Kasumi-1 (cell line): ENCODE measurements around the gene TNIK.
A peak's percentile ranks its signal among the peaks of the same experiment; 100 is the strongest.

Source experiments
- DNase-seq, 2 experiments: peaks; one replicate each; lab custom pipeline; 2025; lab: John Stamatoyannopoulos, UW

The TNIK gene

DNA sequence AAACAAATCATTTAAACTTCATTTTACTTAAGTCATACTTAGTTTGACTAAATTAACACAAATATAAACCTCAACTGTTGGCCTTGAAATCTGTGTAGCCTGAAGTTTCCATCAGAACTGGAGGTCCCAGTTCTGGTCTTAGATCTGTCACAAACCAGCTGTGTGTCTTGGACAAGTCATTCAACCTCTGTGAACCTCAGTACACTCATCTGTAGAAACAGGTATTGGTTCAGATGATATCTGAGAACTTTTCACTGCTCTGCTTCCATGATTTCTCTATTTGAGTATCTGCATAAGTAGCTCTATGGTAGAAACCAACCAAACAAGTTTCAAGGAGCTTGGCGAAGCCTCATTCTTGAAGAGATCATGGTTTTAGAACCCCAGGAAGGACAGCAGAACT is 373.3 kb downstream of the TNIK start:
- no peak for DNase-seq

DNA sequence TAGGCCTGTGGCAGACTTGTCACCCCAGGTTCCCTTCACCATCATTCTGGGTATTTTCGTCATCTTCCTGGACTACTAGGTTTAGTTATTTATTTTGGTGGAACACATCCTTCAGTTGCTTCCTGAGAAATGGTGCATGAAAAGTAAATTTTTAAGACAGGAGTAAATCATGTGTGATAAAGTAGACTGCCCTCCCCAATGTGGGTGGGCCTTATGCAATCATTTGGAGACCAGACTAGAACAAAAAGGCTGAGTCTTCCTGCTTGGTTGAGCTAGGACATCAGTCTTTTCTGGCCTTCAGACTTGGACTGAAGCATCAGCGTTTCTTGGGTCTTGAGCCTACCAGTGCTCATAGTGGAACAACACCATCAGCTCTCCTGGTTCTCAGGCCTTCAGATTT is 382.9 kb downstream of the TNIK start:
- no peak for DNase-seq

DNA sequence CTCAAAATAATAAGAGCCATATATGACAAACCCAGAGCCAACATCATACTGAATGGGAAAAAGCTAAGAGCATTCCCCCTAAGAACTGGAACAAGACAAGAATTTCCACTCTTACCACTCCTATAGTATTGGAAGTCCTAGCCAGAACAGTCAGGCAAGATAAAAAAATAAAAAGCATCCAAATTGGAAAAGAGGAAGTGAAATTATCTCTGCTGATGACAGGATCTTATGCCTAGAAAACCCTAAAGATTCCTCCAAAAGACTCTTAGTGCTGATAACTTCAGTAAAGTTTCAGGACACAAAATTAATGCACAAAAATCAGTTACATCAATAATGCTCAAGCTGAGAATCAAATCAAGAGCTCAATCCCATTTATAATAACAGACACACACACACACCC is 387.8 kb downstream of the TNIK start:
- DNase-seq, result peak; percentile 11 to 34

DNA sequence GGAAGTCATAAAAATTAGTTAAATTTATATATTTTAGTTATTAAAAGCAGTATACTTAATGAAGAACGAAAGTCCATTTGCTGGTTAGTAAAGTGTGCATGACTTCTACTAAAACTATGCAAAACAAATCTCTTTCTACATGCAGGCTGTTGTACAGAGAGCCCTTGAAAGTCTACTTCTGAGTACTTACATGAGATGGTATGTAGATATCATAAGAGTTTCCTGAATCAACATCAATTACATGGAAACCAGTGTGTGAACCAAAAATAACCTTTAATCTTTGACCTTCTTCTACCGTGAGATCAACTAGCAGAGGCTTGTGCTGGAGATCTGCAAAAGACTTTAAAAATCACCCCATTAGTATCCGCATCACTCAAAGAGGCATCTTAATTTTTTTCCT is 391.5 kb downstream of the TNIK start:
- DNase-seq, result no peak

DNA sequence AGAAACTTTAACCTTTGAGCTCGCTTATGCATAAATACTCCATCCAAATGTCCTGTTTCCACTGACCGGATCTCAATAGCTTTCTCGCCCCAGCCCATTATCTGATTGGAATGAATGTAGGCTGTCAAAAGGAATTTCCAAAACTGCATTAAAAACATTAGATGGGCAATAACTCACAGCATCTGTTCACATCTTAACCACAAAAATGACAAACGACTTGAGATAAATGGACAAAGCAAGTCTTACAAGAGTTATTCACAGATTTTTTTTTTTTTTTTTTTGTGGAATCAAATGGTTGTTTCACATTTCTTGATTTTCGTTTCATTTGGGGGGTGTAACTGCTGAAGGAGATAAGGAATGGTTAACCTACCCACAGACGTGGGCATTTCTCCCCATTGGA is 394.0 kb downstream of the TNIK start:
- no peak for DNase-seq

DNA sequence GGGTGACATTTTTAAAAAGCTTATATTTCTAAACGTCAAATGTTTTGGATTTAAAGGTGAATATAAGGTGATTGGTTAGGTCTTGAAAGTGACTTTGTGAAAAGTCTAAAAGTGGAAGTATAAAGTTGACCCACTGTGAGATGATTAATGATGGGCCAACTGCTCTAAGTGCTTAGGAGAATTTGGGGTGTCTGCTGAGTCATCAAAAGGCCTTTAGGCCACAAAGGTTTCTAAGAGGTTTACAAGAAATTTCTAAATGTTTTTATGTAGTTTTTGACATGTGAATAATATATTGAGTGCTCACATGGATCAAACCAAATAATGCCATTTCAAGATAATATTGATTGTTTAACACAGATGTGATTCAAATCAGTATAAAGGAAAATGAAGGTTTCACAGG is 394.5 kb downstream of the TNIK start:
- DNase-seq, result no peak

DNA sequence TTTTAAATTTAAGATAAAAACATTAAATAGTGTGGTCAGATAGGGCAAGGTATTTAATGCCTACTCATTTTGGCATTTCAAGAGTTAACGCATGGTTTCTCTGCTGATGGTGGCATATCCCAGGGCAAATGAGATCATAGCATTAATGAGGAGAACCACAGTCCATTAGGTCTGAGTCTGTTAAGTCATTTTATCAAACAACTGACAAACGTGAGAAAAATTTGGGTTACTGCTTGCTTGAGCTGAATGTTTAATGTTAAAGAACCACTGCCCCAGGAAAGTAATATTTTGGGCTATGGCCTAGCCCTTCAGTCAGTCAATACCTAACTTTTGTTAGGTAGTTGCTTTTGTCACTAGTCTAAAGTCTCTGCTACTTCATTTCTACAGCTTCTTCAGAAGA is 395.7 kb downstream of the TNIK start:
- no peak for DNase-seq

DNA sequence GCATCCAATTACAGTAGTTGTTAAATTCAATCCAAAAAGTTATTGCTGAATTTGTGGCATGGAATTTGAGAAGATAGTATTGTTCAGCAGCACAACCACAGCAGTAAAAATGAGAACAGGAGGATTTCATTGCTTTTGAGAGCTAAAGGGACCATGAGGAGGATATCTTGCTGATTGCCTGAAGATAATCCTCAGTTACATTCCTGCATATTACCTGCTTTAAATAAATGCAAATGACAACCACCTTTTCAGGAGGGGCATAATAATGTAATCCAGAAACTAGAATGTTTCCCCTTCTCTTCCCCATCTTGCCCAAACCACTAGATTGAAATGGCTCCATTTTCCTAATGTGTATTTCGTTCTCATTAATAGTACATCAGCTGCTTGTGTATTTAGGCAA is 398.5 kb downstream of the TNIK start:
- DNase-seq, result no peak

DNA sequence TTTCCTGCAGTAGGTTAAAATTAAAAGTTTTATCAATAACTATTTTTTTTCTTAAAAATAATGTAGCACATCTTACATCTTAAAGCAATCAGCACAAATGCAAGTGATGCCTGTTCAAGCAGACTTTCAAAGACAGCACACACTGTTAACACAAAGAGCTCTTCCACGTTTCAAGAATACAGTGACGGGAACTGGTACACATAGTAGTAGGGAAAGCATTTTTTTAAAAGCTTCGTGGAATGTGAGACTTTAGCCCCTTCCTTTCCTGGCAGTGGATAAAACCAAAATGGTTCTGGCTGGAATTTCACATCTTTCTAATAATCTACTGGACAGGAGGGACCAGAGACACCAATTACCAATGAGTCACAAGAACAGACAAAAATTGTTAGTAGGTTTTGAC is 400.2 kb downstream of the TNIK start:
- no peak for DNase-seq

DNA sequence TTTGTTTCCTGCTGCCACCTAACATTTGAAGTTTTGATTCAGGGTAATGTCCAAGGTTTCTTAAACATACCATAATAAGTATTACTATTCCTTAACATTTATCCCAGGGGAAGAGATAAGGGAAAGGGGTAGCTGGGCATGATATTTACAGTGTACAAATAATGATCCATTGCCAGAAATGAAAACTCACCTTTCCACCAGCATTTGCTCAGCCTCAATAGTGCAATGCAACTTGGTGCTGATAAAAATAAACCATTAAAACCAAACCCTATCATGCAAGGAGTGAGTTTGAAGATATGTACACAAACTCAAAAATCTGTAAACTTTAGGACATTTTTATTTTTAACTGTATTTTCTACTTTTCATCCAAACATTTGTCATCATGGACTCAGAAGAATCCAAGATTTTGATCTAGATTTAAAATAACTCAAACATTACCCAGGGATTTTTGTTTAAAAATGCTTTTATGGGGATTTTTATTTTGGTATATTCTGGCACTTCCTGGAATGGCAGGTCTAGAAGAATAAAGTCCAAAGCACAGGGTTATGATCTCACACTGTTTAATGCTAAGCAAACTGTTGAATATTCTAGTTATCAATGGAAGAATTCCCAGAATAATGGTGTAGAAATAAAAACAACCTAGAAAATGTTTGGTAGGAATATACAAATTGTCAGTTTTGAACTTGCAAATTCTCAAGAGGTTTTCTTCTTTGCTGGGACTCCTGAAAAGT is 401.2 kb downstream of the TNIK start:
- DNase-seq, result no peak

DNA sequence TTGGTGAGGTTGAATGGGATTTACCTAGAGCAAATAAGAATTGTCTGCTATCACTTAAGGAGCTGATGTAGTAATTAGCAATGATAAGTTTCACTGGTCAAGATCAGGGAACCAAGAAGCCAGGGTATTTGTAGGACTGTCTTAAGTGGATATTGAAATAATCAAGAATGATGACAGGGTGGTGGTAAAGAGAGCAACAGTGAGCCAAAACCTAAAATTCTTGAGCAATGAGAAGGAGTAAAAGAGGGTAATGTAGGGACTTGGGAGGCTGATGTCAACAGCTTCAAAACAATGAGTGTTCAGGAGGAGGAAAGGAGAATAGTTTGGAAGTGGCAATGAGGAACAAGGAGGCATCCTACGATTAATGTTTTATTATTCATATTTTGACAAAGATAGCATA is 402.1 kb downstream of the TNIK start:
- DNase-seq, result no peak

DNA sequence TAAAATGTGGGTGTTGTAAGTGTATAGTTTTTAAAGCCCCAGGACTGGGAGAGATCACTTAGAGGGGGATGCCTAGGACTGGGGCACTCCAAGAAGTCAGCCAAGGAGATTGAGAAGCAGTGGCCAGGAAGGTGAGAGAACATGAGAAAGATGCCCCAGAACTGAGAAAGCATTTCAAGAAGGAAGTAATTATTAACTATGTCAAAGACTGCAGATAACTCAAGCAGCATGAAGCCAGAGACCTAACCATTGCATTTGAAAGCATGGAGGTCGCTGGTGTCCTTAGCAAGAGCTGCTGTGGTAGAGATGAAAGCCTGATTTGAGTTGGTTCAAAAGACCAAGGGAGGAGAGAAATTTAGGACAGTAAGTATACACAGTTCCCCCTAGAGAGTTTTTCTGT is 403.1 kb downstream of the TNIK start:
- DNase-seq, result no peak

DNA sequence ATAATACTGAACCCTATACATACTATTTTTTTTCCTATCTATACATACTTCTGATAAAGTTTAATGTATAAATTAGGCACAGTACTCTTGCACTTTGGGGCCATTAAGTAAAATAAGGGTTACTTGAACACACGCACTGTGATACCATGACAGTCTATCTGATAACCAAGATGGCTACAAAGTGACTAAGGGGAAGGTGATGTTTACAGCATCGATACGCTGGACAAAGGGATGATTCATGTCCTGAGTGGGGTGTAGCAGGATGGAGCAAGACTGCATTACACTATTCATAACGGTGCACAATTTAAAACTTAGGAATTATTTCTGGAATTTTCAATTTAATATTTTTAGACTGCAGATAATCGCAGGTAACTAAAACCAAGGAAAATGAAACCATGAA is 403.7 kb downstream of the TNIK start:
- no peak for DNase-seq

DNA sequence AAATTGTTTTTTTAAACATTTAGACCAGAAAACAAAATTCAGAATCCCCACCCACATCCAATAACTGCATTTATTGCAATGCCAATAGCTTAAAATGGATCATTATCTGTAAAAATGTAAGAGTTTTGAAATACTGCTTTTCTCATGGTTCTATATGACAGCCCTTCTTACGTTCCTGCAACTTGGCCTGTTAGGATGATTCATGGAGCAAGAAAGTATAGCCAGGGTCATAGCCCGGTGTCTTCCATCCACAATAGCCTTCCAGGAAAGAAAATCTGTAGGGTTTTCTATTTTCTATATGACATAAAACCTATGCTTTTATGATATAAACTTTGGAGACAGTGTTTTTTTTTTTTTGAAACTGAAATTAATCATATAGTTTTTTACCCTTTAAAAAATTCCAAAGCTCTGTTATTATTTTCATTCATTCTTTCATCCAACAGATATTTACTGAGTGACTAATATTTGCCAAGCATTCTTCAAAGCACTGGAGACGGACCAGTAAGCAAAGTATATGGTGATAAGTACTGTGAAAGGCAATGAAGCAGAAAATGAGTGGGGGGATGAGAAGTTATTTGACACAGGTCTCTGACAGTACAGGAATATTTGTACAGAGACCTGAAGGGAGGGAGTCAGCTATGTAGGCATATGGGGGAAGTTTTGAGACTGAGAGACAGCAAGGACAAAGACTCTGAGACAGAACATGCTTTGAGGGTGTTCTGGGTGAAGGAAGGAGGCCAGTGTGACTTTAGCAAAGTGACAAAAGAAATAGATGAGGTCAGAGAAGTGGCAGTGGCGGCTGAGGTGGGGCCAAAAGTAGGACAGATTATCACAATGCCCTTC is 404.6 kb downstream of the TNIK start:
- no peak for DNase-seq

DNA sequence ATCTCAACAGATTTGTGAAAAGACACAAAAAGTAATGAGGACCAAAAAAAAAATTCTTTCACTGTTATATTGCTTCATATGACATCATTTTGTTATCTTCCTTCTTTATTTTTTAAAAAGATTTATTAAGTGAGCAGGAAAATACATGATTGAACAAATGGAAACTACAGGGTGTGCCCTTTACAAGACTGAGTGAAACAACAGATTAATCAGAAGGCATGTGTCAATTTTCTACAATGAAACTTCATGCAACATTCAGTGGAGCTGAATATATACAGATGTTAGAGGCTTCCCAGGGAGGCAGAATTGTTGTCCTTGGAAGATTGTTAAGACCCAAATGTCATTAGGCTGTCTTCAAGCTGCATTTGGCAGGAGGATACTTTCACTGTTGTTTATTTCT is 405.3 kb downstream of the TNIK start:
- no peak for DNase-seq

DNA sequence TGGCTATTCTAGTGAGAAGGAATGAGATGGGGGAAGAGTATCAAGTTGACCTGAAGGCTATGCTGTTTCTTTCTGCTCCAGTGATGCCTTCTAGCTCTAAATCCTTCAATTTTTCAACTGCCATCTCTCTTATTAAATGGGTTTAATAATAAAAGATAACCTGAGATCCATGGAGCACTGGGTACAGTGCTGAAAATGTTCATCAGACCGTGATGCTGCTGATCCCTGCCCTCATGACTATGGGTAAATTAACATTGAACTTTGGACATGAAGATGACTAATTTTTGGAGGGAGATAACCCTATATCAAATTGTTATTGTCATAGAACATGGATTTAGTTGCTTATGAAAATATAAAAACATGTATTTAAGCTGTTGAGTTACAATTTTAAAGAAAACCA is 406.0 kb downstream of the TNIK start:
- no peak for DNase-seq

DNA sequence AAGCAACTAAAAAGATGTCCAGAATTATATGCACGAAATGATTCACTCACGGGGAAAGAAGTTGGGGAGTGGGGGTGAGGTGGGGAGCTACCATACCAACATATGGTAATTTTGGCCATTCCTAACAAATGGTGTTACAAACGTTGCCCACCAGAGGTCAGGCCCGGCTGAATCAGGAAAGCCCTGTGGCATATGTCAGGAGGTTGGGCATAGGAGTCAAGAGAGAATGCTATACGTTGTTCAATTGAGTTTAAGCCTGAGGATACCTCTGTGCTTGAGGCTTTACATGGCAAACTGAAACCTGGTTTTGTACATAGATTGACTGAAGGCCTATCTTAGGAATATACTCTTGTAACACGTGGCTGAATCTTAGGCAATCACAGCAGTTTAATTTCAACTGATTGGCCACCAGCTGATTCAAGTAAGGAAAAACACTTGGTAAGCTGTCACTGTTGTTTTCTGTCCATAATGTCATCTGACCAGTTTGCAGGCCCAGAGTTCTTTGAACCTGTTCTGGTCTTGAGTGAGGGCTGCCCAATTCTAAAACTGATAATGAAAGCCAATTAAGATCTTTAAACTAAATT is 410.3 kb downstream of the TNIK start:
- DNase-seq, result peak; percentile 62 to 67

DNA sequence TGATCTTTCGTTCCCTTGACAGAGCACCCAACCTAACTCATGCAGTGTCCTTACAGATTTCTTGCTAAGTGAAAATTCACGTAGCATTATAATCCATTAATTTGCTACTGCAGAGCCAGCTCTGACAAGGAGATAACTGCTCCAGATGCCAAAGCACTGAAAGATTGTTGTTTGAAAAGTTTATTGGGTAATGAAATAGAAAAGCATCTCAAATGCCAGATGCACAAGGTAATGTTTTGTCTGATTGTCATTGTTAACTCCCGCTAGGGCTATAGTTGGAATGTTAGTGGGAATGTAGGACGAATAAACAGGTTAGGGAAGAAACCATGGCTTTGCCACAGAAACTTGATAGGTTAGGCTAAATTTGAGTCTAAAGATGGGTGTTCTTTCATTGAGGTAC is 413.4 kb downstream of the TNIK start:
- no peak for DNase-seq

DNA sequence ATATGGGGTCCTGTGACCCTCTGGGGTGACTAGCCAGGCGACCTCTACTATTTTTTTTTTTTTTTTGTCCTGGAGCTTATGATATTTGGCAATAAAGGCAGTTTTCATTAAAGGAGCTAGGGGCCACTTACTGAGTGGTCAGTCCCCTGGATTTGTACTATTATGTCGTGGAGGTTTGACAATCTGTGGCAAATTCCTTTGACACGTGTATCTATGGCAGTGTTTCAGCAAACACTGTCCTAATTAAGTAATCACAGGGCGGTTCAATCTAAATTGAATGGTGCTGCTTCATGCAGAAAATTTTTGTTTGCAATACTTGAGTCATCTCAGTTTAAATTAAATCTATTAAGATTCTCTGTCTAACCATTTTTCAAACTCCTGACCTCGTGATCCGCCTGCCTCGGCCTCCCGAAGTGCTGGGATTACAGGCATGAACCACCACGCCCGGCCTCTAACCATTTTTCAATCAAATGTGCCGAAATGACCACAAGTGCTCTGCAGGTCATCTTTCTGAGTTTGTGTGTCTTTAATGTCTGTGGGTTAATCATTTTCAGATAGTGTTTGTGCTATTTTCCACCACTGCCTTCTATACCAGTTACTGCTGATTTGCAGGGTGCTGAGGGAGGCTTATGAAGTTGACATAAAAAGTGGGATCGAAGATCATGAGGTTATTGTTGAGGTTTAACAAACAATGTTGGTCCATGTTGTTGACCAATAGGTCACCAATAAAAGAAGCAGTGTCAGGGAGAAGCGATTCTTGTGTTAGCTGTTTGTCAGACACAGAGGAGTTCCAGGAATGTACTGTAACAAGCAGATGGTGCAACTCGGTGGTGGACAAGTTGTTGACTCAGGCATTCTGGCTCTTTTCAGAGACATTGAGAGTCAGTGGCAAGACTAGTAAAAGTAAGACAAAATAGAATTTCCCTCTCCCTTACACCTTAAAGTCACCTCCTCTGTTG is 415.1 kb downstream of the TNIK start:
- no peak for DNase-seq

DNA sequence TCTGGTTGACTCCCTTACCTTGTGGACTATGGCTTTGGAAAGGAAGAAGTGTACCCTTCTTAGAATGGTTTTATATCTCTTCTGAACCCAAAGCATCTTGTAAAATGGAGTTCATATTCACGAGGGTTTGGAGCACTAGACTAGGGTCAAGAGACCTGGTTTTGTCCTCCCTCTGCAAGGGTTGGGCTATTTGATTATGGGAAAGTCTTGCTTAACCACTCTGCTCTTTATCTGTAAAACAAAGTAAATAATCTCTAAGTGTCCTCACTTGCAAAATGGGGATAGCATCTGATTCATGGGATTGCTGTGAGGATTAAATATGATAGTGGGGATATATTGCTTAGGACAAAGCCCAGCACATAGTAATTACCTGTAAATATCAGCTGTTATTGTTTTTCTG is 415.8 kb downstream of the TNIK start:
- no peak for DNase-seq

DNA sequence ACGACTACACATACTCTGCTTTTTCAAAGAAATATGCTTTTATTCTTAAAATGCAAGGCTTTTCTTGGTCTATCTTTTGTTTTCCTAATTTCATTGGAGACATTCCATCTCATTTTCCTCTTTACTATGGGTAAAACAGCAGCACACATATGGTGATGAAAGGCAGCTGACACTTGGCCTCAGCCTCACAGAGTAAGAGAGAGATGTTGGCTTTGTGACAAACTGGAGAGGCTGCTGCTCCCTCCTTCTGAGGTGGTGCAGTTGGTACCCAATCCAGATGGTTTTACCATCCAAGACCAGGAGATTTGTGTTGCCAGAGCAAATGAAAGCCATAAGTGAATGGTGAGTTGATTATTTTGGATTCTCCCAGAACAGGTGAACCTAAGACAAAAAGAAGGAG is 420.5 kb downstream of the TNIK start:
- no peak for DNase-seq

DNA sequence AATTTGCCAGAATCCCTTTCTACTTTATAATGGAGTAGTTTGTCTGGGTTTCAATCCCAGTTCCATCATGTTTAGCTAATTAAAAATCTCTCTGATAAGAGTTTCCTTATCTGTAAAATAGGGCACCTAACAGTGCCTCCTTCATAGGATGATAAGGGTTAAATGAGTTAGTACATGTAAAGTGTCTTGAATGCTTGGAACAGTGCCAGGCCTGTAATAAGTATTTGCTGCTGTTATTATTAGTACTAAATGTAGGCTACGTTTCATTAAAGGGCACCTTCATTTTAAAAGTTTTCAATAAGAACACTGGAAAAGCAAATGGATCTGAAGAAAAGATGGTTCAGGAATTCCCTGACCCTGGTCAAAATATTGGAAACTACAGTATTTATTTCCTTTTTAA is 421.9 kb downstream of the TNIK start:
- no peak for DNase-seq
